Activated CD4-positive, alpha-beta T cell treated with anti-CD3 and anti-CD28 coated beads for 24 hours (primary cell): ENCODE measurements around the gene ATIC.
"Not testable (repeated sequence)": the region's sequence is repeated elsewhere in the genome, so short reads cannot be mapped to it uniquely, and the experiment has no call there.

Experiments
- DNase-seq, 2 donors: peaks; one replicate each; pipeline ENCODE4 v3.0.0-alpha.2; 2020; ENCODE audit warnings: low read depth in 2 of 2

Gene ATIC

GRCh38 chr2:215315301-215315700, 3.4 kb downstream of the ATIC start:
- no peak for DNase-seq

GRCh38 chr2:215316336-215316735, 4.5 kb downstream of the ATIC start:
- no peak for DNase-seq

GRCh38 chr2:215319500-215319899, 7.6 kb downstream of the ATIC start:
- no peak for DNase-seq

GRCh38 chr2:215320102-215320501, 8.2 kb downstream of the ATIC start:
- no peak for DNase-seq

- DNase-seq, result no peak
Observed at GRCh38 chr2:215320679-215321078, 8.8 kb downstream of the ATIC start.

- no peak for DNase-seq
Observed at GRCh38 chr2:215324811-215325210, 13.0 kb downstream of the ATIC start.

DNA sequence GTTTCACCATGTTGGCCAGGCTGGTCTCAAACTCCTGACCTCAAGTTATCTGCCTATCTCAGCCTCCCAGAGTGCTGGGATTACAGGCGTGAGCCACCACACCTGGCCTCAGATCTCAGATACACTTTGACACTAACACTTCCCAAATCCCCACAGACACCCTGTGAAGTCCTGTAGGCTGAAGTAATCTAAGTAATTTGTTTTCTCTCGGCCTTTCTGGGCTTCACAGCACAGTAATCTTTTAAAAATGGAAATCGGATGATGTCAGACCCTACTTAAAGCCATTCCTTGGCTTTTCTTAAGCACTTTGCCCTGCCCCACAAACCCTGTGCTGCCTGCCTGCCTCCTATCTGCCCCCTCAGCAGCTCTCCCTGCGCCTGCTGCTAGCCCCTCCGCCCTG, 16.2 kb downstream of the ATIC start:
- no peak for DNase-seq

GRCh38 chr2:215332872-215333595, 21.2 kb downstream of the ATIC start:
- DNase-seq, result no peak

- no peak for DNase-seq
Observed at GRCh38 chr2:215338883-215339679, 27.2 kb downstream of the ATIC start.

DNA sequence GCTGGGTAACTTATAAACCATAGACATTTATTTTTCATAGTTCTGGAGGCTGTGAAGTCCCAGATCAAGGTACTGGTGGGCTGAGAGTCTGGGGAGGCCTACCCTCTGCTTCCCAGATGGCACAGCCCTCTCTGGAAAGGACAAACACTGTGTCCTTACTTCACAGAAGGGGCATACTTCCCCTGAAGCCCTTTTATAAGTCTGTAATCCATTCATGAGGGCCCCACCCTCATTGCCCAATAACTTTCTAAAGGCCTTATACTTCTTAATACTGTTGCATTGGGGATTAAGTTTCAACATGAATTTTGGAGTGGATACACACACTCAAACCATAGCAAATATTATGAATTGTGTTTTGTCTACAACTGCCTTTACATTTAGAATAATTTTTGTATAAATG, 36.0 kb downstream of the ATIC start:
- no peak for DNase-seq

- DNase-seq, result no peak
Observed at GRCh38 chr2:215352602-215353001, 40.7 kb downstream of the ATIC start.

- DNase-seq, result no peak
Observed at GRCh38 chr2:215354771-215355695, 43.2 kb downstream of the ATIC start.

GRCh38 chr2:215355801-215356200, 43.9 kb downstream of the ATIC start:
- DNase-seq, result no peak

GRCh38 chr2:215356334-215356947, 44.6 kb downstream of the ATIC start:
- DNase-seq, result no peak

GRCh38 chr2:215356948-215357461, 45.1 kb downstream of the ATIC start:
- DNase-seq, result no peak

DNA sequence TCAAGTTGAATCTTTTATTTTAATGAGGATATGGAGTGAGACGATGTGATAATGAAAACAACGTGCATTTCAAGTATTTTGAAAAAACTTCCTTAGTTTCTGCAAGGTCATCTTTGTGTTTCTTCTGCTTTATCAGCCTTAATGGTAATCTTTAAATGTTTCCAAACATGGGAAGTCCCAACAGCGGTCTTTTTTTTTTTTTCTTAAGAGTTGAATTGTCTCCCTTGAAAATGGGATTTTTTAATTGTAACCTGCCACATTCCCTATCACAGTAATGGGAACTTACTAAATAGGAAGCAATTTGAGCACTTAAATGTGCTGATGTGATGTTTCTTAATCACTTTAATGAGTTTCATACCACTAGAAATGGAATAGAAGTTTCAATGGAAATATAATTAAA, 45.8 kb downstream of the ATIC start:
- no peak for DNase-seq

DNA sequence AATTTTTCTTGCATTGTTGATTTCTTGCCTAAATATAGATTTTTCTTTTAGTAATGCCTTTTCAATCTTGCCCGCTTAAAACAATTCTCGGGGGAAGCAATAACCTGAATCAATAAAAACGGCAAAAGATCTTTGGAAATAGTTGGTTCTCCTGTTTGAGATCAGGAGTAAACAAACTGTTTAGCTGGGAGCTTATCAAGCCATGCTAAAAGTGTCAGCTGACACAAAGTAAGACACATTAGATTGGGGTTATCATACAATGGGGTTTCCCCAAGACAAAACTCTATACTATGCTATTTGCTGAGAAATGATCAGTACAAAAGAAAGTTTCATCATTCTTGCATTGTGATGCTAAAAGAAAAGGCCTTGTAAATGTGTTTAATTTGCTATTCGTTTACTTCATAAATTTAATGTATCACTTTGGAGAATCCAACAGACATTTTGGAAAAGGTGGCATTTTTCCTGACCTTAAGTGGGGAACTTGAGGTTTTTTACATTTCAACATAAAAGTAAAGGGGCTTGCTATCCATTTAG, 46.5 kb downstream of the ATIC start:
- DNase-seq, result no peak

GRCh38 chr2:215358891-215359575, 47.2 kb downstream of the ATIC start:
- DNase-seq, result no peak

DNA sequence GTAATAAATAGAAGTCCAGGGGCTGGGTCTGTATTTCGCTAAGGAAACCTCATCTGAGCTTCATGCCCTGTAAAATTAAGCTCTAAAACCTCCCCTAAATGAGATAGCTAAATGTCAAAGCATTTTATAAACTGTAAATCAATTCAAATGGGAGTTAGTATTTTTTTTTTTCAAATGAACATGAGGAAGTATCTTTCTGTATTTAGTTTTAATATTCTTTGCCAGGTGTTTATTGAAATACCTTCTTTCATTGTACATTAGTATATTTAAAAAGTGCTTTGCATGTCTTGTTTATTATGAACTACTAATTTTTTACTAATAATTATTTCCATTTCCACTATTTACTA, 47.7 kb downstream of the ATIC start:
- DNase-seq, result no peak

- not testable (repeated sequence) for DNase-seq
Observed at GRCh38 chr2:215360059-215360458, 48.2 kb downstream of the ATIC start.

DNA sequence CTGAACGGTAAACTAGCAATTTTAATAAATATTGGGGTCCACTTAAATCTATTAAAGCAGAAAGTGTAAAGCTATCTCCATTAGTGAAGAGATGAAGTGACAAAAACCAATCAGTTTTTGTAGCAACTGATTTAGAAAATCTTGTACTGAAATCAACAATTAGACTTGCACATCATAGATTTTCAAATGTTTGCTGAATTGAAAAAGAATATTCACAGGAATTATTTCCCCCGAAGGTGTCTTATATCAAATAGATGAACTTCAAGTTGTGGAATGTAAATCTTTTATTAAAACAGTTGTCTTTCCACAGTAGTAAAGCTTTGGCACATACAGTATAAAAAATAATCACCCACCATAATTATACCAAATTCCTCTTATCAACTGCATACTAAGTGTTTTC, 48.7 kb downstream of the ATIC start:
- no peak for DNase-seq
